ENCODE results near the gene TBL2. TPM values are rescaled to one million over a fixed set of nuclear protein-coding genes. Genes with fewer than 3 reads are reported as not detected.
A peak's percentile ranks its signal among the peaks of the same experiment; 100 is the strongest.

Gene TBL2
- total and polyA plus RNA-seq, 10 of the 15 experiments (the other 5 are each of a cell fraction or from before 2014, with no cell fraction given) = 1.1 to 49.7 (median 26.7) TPM

- TF ChIP-seq ZBTB40 (IDR thresholded peaks at IDR 0.05; ENCODE audit: borderline replicate concordance) (peak; percentile 13; the same call in 1 of the 2 replicates), RAD21 (IDR thresholded peaks at IDR 0.05; ENCODE audit: insufficient read depth, low read depth, low read length) (no peak), ETV6 (conservative IDR thresholded peaks at IDR 0.05 in 1 of 2, IDR thresholded peaks at IDR 0.05 in 1 of 2; ENCODE audit: borderline replicate concordance in 1 of 2, low read depth in 1 of 2) (0 out of 4 replicates have a peak, but pooled peaks of 1 of the 2 experiments have one; percentile 25), ZNF622 (IDR thresholded peaks at IDR 0.05) (peak; percentile 96), CREB1 (IDR thresholded peaks at IDR 0.05; ENCODE audit: low read depth) (peak; percentile 80), NRF1 (conservative IDR thresholded peaks at IDR 0.05; ENCODE audit: low read depth, low read length) (no peak), SPI1 (IDR thresholded peaks at IDR 0.05; ENCODE audit: borderline replicate concordance, insufficient read depth, low read depth, low read length) (peak; percentile 3; the same call in 1 of the 2 replicates), NFIC (IDR thresholded peaks at IDR 0.05; ENCODE audit: low read depth, low read length) (no peak), PRDM15 (CRISPR knock-in tag; IDR thresholded peaks at IDR 0.05) (no peak), ATF3 (IDR thresholded peaks at IDR 0.05; ENCODE audit: borderline replicate concordance, extremely low read depth, low read depth, low read length) (no peak), NFYA (IDR thresholded peaks at IDR 0.05; ENCODE audit: borderline replicate concordance, low read depth, low read length) (peak; percentile 78), SMAD1 (IDR thresholded peaks at IDR 0.05; ENCODE audit: low read depth, partially characterized antibody) (peak; percentile 76), ATF2 (IDR thresholded peaks at IDR 0.05; ENCODE audit: low read length) (no peak)
Measured at GRCh38 chr7:73522105-73522872, 56.1 kb downstream of the TBL2 start, which contains the start of gene BAZ1B (continued).

Measured in GM12878 (cell line).